K562 (cell line): ENCODE results near the gene FGGY. TPM values are rescaled to one million over a fixed set of nuclear protein-coding genes. Genes with fewer than 3 reads are reported as not detected.

ENCODE experiments used
- ATAC-seq: fragments of 200-7000 bp; cut with Tn5 transposase; 3 replicates; pipeline ENCODE4 v1.9.1; 2020; ENCODE audit warnings: moderate library complexity
- BruUV-seq: library from RNA; stranded (reverse); fragments of 400-500 nt; replicated peaks from 2 replicates; lab custom pipeline; 2021; lab: Mats Ljungman, UMichigan
- CTCF ChIA-PET: fragments of 300-600 bp; formaldehyde crosslinking; extraction: SDS; loops from one replicate; lab custom pipeline; 2021; ENCODE audit warnings: low intra/inter-chr PET ratio; lab: Yijun Ruan, JAX
- POLR2A ChIA-PET: fragments of 300-600, 350-650 bp; sonication (Branson Sonifier 250); formaldehyde crosslinking; extraction: SDS; loops from one replicate; lab custom pipeline; 2021; ENCODE audit warnings: antibody characterized with exemption, inconsistent platforms; lab: Yijun Ruan, JAX
- DNase-seq, 4 experiments: peaks; one replicate each; pipeline versions ENCODE4 v3.0.0 to v3.0.0-alpha.2; 2011 to 2018; ENCODE audit warnings: low spot score in 3 of 4, mixed read lengths in 3 of 4; ENCODE audit errors: extremely low read depth in 1 of 4
- FAIRE-seq: peaks from 2 replicates; lab custom pipeline; 2011; peaks lifted over from hg19 to GRCh38; lab: Jason Lieb, UNC
- H2AFZ ChIP-seq: 2 replicates; pipeline ENCODE4 v1.6.0; 2011; ENCODE audit warnings: low read depth, low read length, control low read depth, inconsistent platforms
- H3K27ac ChIP-seq: fragments of 200-600 bp; 3 replicates; pipeline ENCODE4 v1.8.0; 2011; ENCODE audit warnings: low read depth, mild to moderate bottlenecking, control low read depth, inconsistent platforms, low read length, moderate library complexity, mixed read lengths; ENCODE audit errors: extremely low read depth
- H3K27me3 ChIP-seq, 2 experiments: fragments of 300-600 bp in 1 of 2; 2 replicates in 1 of 2; 3 replicates in 1 of 2; pipeline versions ENCODE4 v1.6.0 to v1.8.0; 2011; ENCODE audit warnings: inconsistent platforms in 2 of 2, low read length in 2 of 2, mild to moderate bottlenecking in 1 of 2, mixed read lengths in 1 of 2, moderate library complexity in 1 of 2; ENCODE audit not compliant: control insufficient read depth in 2 of 2, insufficient read depth in 2 of 2
- H3K36me3 ChIP-seq: fragments of 300-600 bp; 3 replicates; pipeline ENCODE4 v1.8.0; 2011; ENCODE audit warnings: mild to moderate bottlenecking, low read length, inconsistent platforms; ENCODE audit not compliant: control insufficient read depth, insufficient read depth
- H3K4me1 ChIP-seq, 2 experiments: fragments of 200-600 bp in 1 of 2; replicated peaks in 1 of 2; 2 replicates in 1 of 2; 3 replicates in 1 of 2; pipeline versions ENCODE4 v1.5.1 to v1.8.0; 2011; ENCODE audit warnings: inconsistent platforms in 2 of 2, low read length in 2 of 2, mild to moderate bottlenecking in 1 of 2, mixed read lengths in 1 of 2, moderate library complexity in 1 of 2; ENCODE audit not compliant: control insufficient read depth in 2 of 2, insufficient read depth in 2 of 2
- H3K4me2 ChIP-seq: 2 replicates; pipeline ENCODE4 v1.6.1; 2011; ENCODE audit warnings: low read length, control low read depth, inconsistent platforms, mixed read lengths; ENCODE audit not compliant: insufficient read depth
- H3K4me3 ChIP-seq: fragments of 200-600 bp; sonication (generic), shearing (Covaris generic); 2 replicates; pipeline ENCODE4 v1.5.1; 2016; ENCODE audit warnings: control low read depth, inconsistent platforms
- H3K79me2 ChIP-seq: fragments of 200-600 bp; 3 replicates; pipeline ENCODE4 v1.8.0; 2011; ENCODE audit warnings: low read length, inconsistent platforms; ENCODE audit not compliant: control insufficient read depth, insufficient read depth
- H3K9ac ChIP-seq, 2 experiments: 2 replicates each; pipeline versions ENCODE4 v1.6.0 to v1.6.1; 2011; ENCODE audit warnings: low read depth in 2 of 2, low read length in 2 of 2, control low read depth in 1 of 2, inconsistent platforms in 1 of 2, mild to moderate bottlenecking in 1 of 2, mixed read lengths in 1 of 2; ENCODE audit not compliant: insufficient read depth in 1 of 2
- H3K9me1 ChIP-seq: one replicate; pipeline ENCODE4 v1.6.0; 2011; ENCODE audit warnings: inconsistent platforms, mild to moderate bottlenecking, low read length, moderate library complexity; ENCODE audit not compliant: control insufficient read depth, insufficient read depth
- H3K9me3 ChIP-seq: replicated peaks from 2 replicates; pipeline ENCODE4 v1.5.1; 2011; ENCODE audit warnings: low read depth, low read length, inconsistent platforms; ENCODE audit not compliant: control insufficient read depth, insufficient read depth
- H4K20me1 ChIP-seq: replicated peaks from 2 replicates; pipeline ENCODE4 v1.6.1; 2011; ENCODE audit warnings: low read length, inconsistent platforms, mixed read lengths; ENCODE audit not compliant: control insufficient read depth, insufficient read depth
- CREB1 ChIP-seq, 2 experiments: sonication (generic) in 1 of 2; formaldehyde crosslinking in 1 of 2; IDR thresholded peaks; 2 replicates each; pipeline versions ENCODE4 v1.6.1 to v1.8.0; 2012 to 2022; ENCODE audit warnings: inconsistent platforms in 1 of 2, mild to moderate bottlenecking in 1 of 2, missing genetic modification reagents in 1 of 2, moderate library complexity in 1 of 2
- FOXK1 ChIP-seq: sonication (generic); formaldehyde crosslinking; IDR thresholded peaks from 2 replicates; pipeline ENCODE4 v1.8.0; 2022; ENCODE audit warnings: missing genetic modification reagents, mild to moderate bottlenecking, borderline replicate concordance
- GTF2F1 ChIP-seq: IDR thresholded peaks from 2 replicates; pipeline ENCODE4 v1.6.1; 2011; ENCODE audit warnings: low read depth, low read length, improper control_type of control experiment
- HMGN3 ChIP-seq: IDR thresholded peaks from 2 replicates; pipeline ENCODE4 v1.6.1; 2011; ENCODE audit warnings: borderline replicate concordance, low read depth, mild to moderate bottlenecking, mixed read lengths, low read length; ENCODE audit not compliant: insufficient read length; ENCODE audit errors: extremely low read depth
- KLF16 ChIP-seq: IDR thresholded peaks from 2 replicates; pipeline ENCODE4 v1.6.1; 2016; ENCODE audit warnings: antibody characterized with exemption
- OTX1 ChIP-seq: fragments of 450-650 bp; formaldehyde crosslinking; IDR thresholded peaks from 2 replicates; pipeline ENCODE4 v1.4.0; 2022; ENCODE audit warnings: mild to moderate bottlenecking
- SAP30 ChIP-seq: fragments of 200-600 bp; sonication (generic); IDR thresholded peaks from 2 replicates; pipeline ENCODE4 v1.6.1; 2012; ENCODE audit warnings: borderline replicate concordance, low read depth, mild to moderate bottlenecking, moderate library complexity, low read length, control low read depth, inconsistent platforms; ENCODE audit not compliant: insufficient read depth, poor library complexity, severe bottlenecking
- THRAP3 ChIP-seq: fragments of 450-650 bp; IDR thresholded peaks from 2 replicates; pipeline ENCODE4 v1.6.1; 2016; ENCODE audit warnings: mild to moderate bottlenecking, inconsistent platforms, borderline replicate concordance
- ZBTB7A ChIP-seq: IDR thresholded peaks from 2 replicates; pipeline ENCODE4 v1.6.1; 2011; ENCODE audit warnings: low read depth, mild to moderate bottlenecking, low read length, moderate library complexity, borderline replicate concordance; ENCODE audit not compliant: control insufficient read depth
- ZNF140 ChIP-seq: fragments of 250-450 bp; sonication (Bioruptor Pico); IDR thresholded peaks from 2 replicates; pipeline ENCODE4 v1.8.0; 2021; ENCODE audit warnings: moderate library complexity, mild to moderate bottlenecking, inconsistent platforms
- ZNF384 ChIP-seq: IDR thresholded peaks from 2 replicates; pipeline ENCODE4 v1.6.1; 2012; ENCODE audit warnings: low read depth, low read length, improper control_type of control experiment
- WGBS: fragments of 100-300 bp; shearing (Covaris generic); methylation state at CpG from one replicate; pipeline ENCODE4 v1.1.6; 2016; ENCODE audit warnings: low coverage, mixed read lengths; ENCODE audit not compliant: insufficient coverage; ENCODE audit errors: missing lambda C conversion rate; 5-methylcytosine and 5-hydroxymethylcytosine counted together
- in situ Hi-C: fragments of 300-500 bp; cut with MboI; formaldehyde crosslinking; loops from 4 replicates; pipeline ENCODE4 v1.15.0; 2018; ENCODE audit warnings: inconsistent platforms, mixed read lengths
- intact Hi-C: fragments of 100-400 bp; cut with micrococcal nuclease; formaldehyde crosslinking; loops from 2 replicates; pipeline ENCODE4 v1.14.2; 2022
- polyA plus RNA-seq, 8 experiments: library from polyadenylated mRNA; depleted of rRNA in 4 of 8; stranded (reverse) in 5 of 8; unstranded in 3 of 8; fragments of >200 nt; fragmentation: Nextera tagmentation in 2 of 8; fragmentation: Illumina TruSeq in 1 of 8; extraction: Ambion mirVana in 2 of 8; extraction: Trizol in 1 of 8; gene quantifications; 2 replicates each; pipeline versions ENCODE4 v1.2.1 to v1.2.3, GENCODE V29; 2011 to 2014; ENCODE audit warnings: inconsistent platforms in 1 of 8, missing spikeins in 1 of 8
- total RNA-seq, 7 experiments: library from RNA; depleted of rRNA in 6 of 7; stranded (reverse); fragments of >200 nt in 6 of 7; fragmentation: Illumina TruSeq in 2 of 7; extraction: Trizol in 2 of 7; gene quantifications; 2 replicates each; pipeline versions ENCODE4 v1.2.1 to v1.2.3, GENCODE V29; 2011 to 2021; ENCODE audit warnings: low replicate concordance in 1 of 7
- TF ChIP-seq, protein P1 (sequence below): conservative IDR thresholded peaks from 2 replicates; pipeline ENCODE4 v1.6.1; 2011; ENCODE audit warnings: low read depth, mild to moderate bottlenecking, low read length; ENCODE audit not compliant: control insufficient read depth
- TF ChIP-seq, protein P2 (sequence below): sonication (generic); formaldehyde crosslinking; IDR thresholded peaks from 2 replicates; pipeline ENCODE4 v1.8.1; 2023; ENCODE audit warnings: mild to moderate bottlenecking, missing genetic modification reagents
- TF ChIP-seq, protein P3 (sequence below): IDR thresholded peaks from 2 replicates; pipeline ENCODE4 v1.6.1; 2011; ENCODE audit warnings: borderline replicate concordance, low read depth, mild to moderate bottlenecking, moderate library complexity, low read length; ENCODE audit not compliant: insufficient read depth, poor library complexity, severe bottlenecking
- TF ChIP-seq, protein P4 (sequence below): fragments of 250-450 bp; sonication (Bioruptor Pico); IDR thresholded peaks from 2 replicates; pipeline ENCODE4 v1.4.0; 2020; ENCODE audit warnings: mild to moderate bottlenecking, moderate library complexity

The FGGY gene
- total and polyA plus RNA-seq, 9 of the 15 experiments (the other 6 are each of a cell fraction or from before 2014, with no cell fraction given), result 9.7 to 19.2 (median 12.6) TPM

DNA sequence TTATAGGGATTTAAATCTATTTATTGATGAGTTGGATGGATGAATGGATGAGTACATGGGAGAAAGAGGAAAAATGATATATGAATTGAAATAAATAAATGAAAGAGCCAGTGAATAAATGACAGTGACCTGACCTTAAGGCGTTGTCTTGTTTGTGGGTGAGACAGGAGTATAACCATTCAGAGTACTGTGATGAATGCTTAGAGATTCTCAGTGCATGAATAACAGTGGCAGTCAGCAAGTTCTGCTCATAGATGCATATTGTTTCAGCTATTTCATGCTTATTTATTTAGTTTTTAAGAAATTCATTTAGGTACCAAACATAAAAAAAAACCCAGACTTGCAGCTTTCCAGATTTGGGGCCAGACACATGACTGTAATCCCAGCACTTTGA, 116.4 kb downstream of the FGGY start:
- in situ Hi-C loops, result no loop called here

More for the DNA sequence above, 116.4 kb downstream of the FGGY start:
- TF ChIP-seq SAP30, result no peak
- no peak for TF ChIP-seq OTX1
- TF ChIP-seq, protein P1, sequence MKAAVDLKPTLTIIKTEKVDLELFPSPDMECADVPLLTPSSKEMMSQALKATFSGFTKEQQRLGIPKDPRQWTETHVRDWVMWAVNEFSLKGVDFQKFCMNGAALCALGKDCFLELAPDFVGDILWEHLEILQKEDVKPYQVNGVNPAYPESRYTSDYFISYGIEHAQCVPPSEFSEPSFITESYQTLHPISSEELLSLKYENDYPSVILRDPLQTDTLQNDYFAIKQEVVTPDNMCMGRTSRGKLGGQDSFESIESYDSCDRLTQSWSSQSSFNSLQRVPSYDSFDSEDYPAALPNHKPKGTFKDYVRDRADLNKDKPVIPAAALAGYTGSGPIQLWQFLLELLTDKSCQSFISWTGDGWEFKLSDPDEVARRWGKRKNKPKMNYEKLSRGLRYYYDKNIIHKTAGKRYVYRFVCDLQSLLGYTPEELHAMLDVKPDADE, result no peak
- no peak for TF ChIP-seq CREB1 (IDR thresholded peaks at IDR 0.05)
- TF ChIP-seq CREB1 (CRISPR knock-in tag; IDR thresholded peaks at IDR 0.05), result no peak
- TF ChIP-seq THRAP3, result no peak
- no peak for TF ChIP-seq ZBTB7A
- TF ChIP-seq, protein P2, sequence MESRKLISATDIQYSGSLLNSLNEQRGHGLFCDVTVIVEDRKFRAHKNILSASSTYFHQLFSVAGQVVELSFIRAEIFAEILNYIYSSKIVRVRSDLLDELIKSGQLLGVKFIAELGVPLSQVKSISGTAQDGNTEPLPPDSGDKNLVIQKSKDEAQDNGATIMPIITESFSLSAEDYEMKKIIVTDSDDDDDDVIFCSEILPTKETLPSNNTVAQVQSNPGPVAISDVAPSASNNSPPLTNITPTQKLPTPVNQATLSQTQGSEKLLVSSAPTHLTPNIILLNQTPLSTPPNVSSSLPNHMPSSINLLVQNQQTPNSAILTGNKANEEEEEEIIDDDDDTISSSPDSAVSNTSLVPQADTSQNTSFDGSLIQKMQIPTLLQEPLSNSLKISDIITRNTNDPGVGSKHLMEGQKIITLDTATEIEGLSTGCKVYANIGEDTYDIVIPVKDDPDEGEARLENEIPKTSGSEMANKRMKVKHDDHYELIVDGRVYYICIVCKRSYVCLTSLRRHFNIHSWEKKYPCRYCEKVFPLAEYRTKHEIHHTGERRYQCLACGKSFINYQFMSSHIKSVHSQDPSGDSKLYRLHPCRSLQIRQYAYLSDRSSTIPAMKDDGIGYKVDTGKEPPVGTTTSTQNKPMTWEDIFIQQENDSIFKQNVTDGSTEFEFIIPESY, result no peak
- no peak for TF ChIP-seq HMGN3
- no peak for TF ChIP-seq GTF2F1
- TF ChIP-seq FOXK1 (CRISPR knock-in tag), result no peak
- no peak for TF ChIP-seq ZNF140
- TF ChIP-seq ZNF384, result no peak
- TF ChIP-seq, protein P3, sequence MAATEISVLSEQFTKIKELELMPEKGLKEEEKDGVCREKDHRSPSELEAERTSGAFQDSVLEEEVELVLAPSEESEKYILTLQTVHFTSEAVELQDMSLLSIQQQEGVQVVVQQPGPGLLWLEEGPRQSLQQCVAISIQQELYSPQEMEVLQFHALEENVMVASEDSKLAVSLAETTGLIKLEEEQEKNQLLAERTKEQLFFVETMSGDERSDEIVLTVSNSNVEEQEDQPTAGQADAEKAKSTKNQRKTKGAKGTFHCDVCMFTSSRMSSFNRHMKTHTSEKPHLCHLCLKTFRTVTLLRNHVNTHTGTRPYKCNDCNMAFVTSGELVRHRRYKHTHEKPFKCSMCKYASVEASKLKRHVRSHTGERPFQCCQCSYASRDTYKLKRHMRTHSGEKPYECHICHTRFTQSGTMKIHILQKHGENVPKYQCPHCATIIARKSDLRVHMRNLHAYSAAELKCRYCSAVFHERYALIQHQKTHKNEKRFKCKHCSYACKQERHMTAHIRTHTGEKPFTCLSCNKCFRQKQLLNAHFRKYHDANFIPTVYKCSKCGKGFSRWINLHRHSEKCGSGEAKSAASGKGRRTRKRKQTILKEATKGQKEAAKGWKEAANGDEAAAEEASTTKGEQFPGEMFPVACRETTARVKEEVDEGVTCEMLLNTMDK, result no peak
- TF ChIP-seq, protein P4, sequence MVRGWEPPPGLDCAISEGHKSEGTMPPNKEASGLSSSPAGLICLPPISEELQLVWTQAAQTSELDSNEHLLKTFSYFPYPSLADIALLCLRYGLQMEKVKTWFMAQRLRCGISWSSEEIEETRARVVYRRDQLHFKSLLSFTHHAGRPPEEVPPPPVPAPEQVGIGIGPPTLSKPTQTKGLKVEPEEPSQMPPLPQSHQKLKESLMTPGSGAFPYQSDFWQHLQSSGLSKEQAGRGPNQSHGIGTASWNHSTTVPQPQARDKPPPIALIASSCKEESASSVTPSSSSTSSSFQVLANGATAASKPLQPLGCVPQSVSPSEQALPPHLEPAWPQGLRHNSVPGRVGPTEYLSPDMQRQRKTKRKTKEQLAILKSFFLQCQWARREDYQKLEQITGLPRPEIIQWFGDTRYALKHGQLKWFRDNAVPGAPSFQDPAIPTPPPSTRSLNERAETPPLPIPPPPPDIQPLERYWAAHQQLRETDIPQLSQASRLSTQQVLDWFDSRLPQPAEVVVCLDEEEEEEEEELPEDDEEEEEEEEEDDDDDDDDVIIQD (CRISPR knock-in tag), result no peak
- TF ChIP-seq KLF16, result no peak
- Histone ChIP-seq H3K9me1 (no peaks in the 10 kb centered on the region), H3K9me3 (no peaks in the 10 kb centered on the region), H3K4me3 (no peak overlapping the region), H2AFZ (no peak overlapping the region), H4K20me1 (no peaks in the 10 kb centered on the region), H3K27ac (no peak overlapping the region), H3K27me3 (no peaks in the 10 kb centered on the region), H3K9ac (no peak overlapping the region), H3K4me2 (no peak overlapping the region), H3K79me2 (no peaks in the 10 kb centered on the region), H3K36me3 (no peaks in the 10 kb centered on the region), H3K4me1 (no peaks in the 10 kb centered on the region; a peak in 1 of 5 replicates)
- FAIRE-seq (no peak), DNase-seq (no peak), ATAC-seq (no peak)
- 13% methylated on average over 1 of the region's 1 CpG for WGBS
- intact Hi-C loops, result no loop called here
- ChIA-PET POLR2A (no interaction called here), CTCF (no interaction called here)
- no TSS peak for BruUV-seq
